GM12878 (cell line): Measurements from ENCODE around the gene CDK11B. TPM values are rescaled to one million over a fixed set of nuclear protein-coding genes. Genes with fewer than 3 reads are reported as not detected.
"Not testable (repeated sequence)": the region's sequence is repeated elsewhere in the genome, so short reads cannot be mapped to it uniquely, and the experiment has no call there.

Experiments
- ATAC-seq: fragments of 200-7000 bp; cut with Tn5 transposase; 3 replicates; pipeline ENCODE4 v1.9.1; 2020; ENCODE audit warnings: mild to moderate bottlenecking, moderate library complexity
- BruUV-seq: library from RNA; stranded (reverse); fragments of 400-500 nt; replicated peaks from 2 replicates; lab custom pipeline; 2021; lab: Mats Ljungman, UMichigan
- CTCF ChIA-PET: fragments of 300-600 bp; sonication (Branson Sonifier 250); formaldehyde crosslinking; extraction: SDS; loops from one replicate; lab custom pipeline; 2021; ENCODE audit warnings: inconsistent platforms; lab: Yijun Ruan, JAX
- POLR2A ChIA-PET: fragments of 350-600 bp; formaldehyde crosslinking; extraction: SDS; loops from one replicate; lab custom pipeline; 2021; ENCODE audit warnings: inconsistent platforms; lab: Charles Lee
- RAD21 ChIA-PET: fragments of 300-600 bp; sonication (Branson Sonifier 250); formaldehyde crosslinking; loops from one replicate; lab custom pipeline; 2023; ENCODE audit warnings: antibody characterized with exemption; ENCODE audit not compliant: unreplicated experiment; lab: Charles Lee
- SMC1A ChIA-PET: fragments of 300-600 bp; sonication (Branson Sonifier 250); formaldehyde crosslinking; loops from one replicate; lab custom pipeline; 2023; ENCODE audit not compliant: unreplicated experiment, uncharacterized antibody; lab: Charles Lee
- DNase-seq: peaks from one replicate; pipeline ENCODE4 v3.0.0-alpha.2; 2011; ENCODE audit warnings: low read depth, low spot score
- FAIRE-seq: peaks from 3 replicates; lab custom pipeline; 2011; peaks lifted over from hg19 to GRCh38; lab: Jason Lieb, UNC
- H2AFZ ChIP-seq: 2 replicates; pipeline ENCODE4 v1.6.0; 2011; ENCODE audit warnings: low read depth, low read length, control low read depth; ENCODE audit not compliant: control insufficient read depth
- H3K27ac ChIP-seq: 2 replicates; pipeline ENCODE4 v1.5.1; 2011; ENCODE audit warnings: control low read depth; ENCODE audit not compliant: control insufficient read depth, insufficient read depth
- H3K27me3 ChIP-seq, 2 experiments: replicated peaks in 1 of 2; 2 replicates each; pipeline versions ENCODE4 v1.6.0 to v1.6.1; 2011; ENCODE audit warnings: low read length in 1 of 2; ENCODE audit not compliant: control insufficient read depth in 2 of 2, insufficient read depth in 2 of 2
- H3K36me3 ChIP-seq, 2 experiments: 2 replicates each; pipeline ENCODE4 v1.5.1; 2011; ENCODE audit warnings: low read length in 1 of 2; ENCODE audit not compliant: control insufficient read depth in 2 of 2, insufficient read depth in 2 of 2
- H3K4me1 ChIP-seq: 2 replicates; pipeline ENCODE4 v1.6.1; 2011; ENCODE audit warnings: mild to moderate bottlenecking, low read length, moderate library complexity, mixed read lengths; ENCODE audit not compliant: control insufficient read depth, insufficient read depth
- H3K4me2 ChIP-seq: 2 replicates; pipeline ENCODE4 v1.6.0; 2011; ENCODE audit warnings: control low read depth; ENCODE audit not compliant: control insufficient read depth, insufficient read depth
- H3K4me3 ChIP-seq: fragments of 200-600 bp; sonication (generic); 2 replicates; pipeline ENCODE4 v1.5.1; 2016
- H3K79me2 ChIP-seq: 2 replicates; pipeline ENCODE4 v1.6.0; 2011; ENCODE audit warnings: low read length; ENCODE audit not compliant: control insufficient read depth, insufficient read depth
- H3K9ac ChIP-seq: 2 replicates; pipeline ENCODE4 v1.8.0; 2011; ENCODE audit warnings: low read length, control low read depth, mixed read lengths; ENCODE audit not compliant: control insufficient read depth, insufficient read depth
- H3K9me3 ChIP-seq: replicated peaks from 3 replicates; pipeline ENCODE4 v1.5.1; 2011; ENCODE audit warnings: mild to moderate bottlenecking, low read length; ENCODE audit not compliant: control insufficient read depth, insufficient read depth
- H4K20me1 ChIP-seq: 2 replicates; pipeline ENCODE4 v1.6.0; 2011; ENCODE audit not compliant: control insufficient read depth, insufficient read depth
- CHD2 ChIP-seq: IDR thresholded peaks from 2 replicates; pipeline ENCODE4 v1.6.1; 2011; ENCODE audit warnings: low read depth, low read length, improper control_type of control experiment, borderline replicate concordance
- EZH2 ChIP-seq: IDR thresholded peaks from 2 replicates; pipeline ENCODE4 v1.6.1; 2012; ENCODE audit warnings: low read depth, mild to moderate bottlenecking, control low read depth, inconsistent platforms, low read length, borderline replicate concordance; ENCODE audit not compliant: control insufficient read depth
- JUND ChIP-seq: IDR thresholded peaks from 2 replicates; pipeline ENCODE4 v1.6.1; 2012; ENCODE audit warnings: low read depth, mild to moderate bottlenecking, low read length, improper control_type of control experiment, moderate library complexity
- MTA2 ChIP-seq: fragments of 450-650 bp; IDR thresholded peaks from 2 replicates; pipeline ENCODE4 v1.6.1; 2016; ENCODE audit warnings: low read depth, mild to moderate bottlenecking, moderate library complexity
- TCF7 ChIP-seq: IDR thresholded peaks from 2 replicates; pipeline ENCODE4 v1.6.1; 2014; ENCODE audit warnings: antibody characterized with exemption, borderline replicate concordance
- WGBS: methylation state at CpG from one replicate; pipeline ENCODE4 v1.1.6; 2016; ENCODE audit warnings: low lambda C conversion rate; ENCODE audit not compliant: insufficient replicate concordance, insufficient coverage; ENCODE audit errors: missing lambda C conversion rate; 5-methylcytosine and 5-hydroxymethylcytosine counted together
- in situ Hi-C: fragments of 300-500 bp; cut with MboI; formaldehyde crosslinking; loops from 9 replicates; pipeline ENCODE4 v1.14.3; 2018; ENCODE audit warnings: mixed read lengths
- intact Hi-C: fragments of 100-400 bp; cut with micrococcal nuclease; formaldehyde crosslinking; loops from one replicate; pipeline ENCODE4 v1.14.2; 2022; ENCODE audit not compliant: unreplicated experiment
- polyA plus RNA-seq, 11 experiments: library from polyadenylated mRNA; depleted of rRNA in 4 of 11; unstranded in 6 of 11; stranded (reverse) in 5 of 11; fragments of >200 nt; fragmentation: Nextera tagmentation in 4 of 11; fragmentation: Illumina TruSeq in 1 of 11; extraction: Ambion mirVana in 4 of 11; extraction: Trizol in 1 of 11; gene quantifications; 1 replicate in 1 of 11; 2 replicates in 10 of 11; pipeline versions ENCODE4 v1.2.1 to v1.2.3, GENCODE V29; 2011 to 2016; ENCODE audit warnings: inconsistent platforms in 2 of 11, missing spikeins in 2 of 11, low read depth in 1 of 11
- total RNA-seq, 4 experiments: library from RNA; depleted of rRNA in 3 of 4; stranded (reverse); fragments of >200 nt in 3 of 4; fragmentation: Illumina TruSeq in 1 of 4; extraction: Trizol in 1 of 4; gene quantifications; 2 replicates each; pipeline versions ENCODE4 v1.2.1 to v1.2.3, GENCODE V29; 2013 to 2021
- TF ChIP-seq, protein P1 (sequence below): IDR thresholded peaks from 2 replicates; pipeline ENCODE4 v1.6.1; 2012; ENCODE audit warnings: improper control_type of control experiment, low read depth, low read length; ENCODE audit not compliant: insufficient replicate concordance
- TF ChIP-seq, protein P2 (sequence below): fragments of 450-650 bp; IDR thresholded peaks from 2 replicates; pipeline ENCODE4 v1.6.1; 2014; ENCODE audit warnings: mild to moderate bottlenecking

The CDK11B gene
- total and polyA plus RNA-seq, 10 of the 15 experiments (the other 5 are each of a cell fraction or from before 2014, with no cell fraction given) = 3.2 to 30.9 (median 18.0) TPM

GRCh38 chr1:1677718-1678580 is 19.1 kb upstream of the CDK11B start (continued):
- TF ChIP-seq MTA2 (peak; percentile 84), JUND (no peak), CHD2 (peak; percentile 83), TCF7 (no peak), EZH2 (no peak)
- TF ChIP-seq, protein P1, sequence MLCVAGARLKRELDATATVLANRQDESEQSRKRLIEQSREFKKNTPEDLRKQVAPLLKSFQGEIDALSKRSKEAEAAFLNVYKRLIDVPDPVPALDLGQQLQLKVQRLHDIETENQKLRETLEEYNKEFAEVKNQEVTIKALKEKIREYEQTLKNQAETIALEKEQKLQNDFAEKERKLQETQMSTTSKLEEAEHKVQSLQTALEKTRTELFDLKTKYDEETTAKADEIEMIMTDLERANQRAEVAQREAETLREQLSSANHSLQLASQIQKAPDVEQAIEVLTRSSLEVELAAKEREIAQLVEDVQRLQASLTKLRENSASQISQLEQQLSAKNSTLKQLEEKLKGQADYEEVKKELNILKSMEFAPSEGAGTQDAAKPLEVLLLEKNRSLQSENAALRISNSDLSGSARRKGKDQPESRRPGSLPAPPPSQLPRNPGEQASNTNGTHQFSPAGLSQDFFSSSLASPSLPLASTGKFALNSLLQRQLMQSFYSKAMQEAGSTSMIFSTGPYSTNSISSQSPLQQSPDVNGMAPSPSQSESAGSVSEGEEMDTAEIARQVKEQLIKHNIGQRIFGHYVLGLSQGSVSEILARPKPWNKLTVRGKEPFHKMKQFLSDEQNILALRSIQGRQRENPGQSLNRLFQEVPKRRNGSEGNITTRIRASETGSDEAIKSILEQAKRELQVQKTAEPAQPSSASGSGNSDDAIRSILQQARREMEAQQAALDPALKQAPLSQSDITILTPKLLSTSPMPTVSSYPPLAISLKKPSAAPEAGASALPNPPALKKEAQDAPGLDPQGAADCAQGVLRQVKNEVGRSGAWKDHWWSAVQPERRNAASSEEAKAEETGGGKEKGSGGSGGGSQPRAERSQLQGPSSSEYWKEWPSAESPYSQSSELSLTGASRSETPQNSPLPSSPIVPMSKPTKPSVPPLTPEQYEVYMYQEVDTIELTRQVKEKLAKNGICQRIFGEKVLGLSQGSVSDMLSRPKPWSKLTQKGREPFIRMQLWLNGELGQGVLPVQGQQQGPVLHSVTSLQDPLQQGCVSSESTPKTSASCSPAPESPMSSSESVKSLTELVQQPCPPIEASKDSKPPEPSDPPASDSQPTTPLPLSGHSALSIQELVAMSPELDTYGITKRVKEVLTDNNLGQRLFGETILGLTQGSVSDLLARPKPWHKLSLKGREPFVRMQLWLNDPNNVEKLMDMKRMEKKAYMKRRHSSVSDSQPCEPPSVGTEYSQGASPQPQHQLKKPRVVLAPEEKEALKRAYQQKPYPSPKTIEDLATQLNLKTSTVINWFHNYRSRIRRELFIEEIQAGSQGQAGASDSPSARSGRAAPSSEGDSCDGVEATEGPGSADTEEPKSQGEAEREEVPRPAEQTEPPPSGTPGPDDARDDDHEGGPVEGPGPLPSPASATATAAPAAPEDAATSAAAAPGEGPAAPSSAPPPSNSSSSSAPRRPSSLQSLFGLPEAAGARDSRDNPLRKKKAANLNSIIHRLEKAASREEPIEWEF = peak; percentile 61
- TF ChIP-seq, protein P2, sequence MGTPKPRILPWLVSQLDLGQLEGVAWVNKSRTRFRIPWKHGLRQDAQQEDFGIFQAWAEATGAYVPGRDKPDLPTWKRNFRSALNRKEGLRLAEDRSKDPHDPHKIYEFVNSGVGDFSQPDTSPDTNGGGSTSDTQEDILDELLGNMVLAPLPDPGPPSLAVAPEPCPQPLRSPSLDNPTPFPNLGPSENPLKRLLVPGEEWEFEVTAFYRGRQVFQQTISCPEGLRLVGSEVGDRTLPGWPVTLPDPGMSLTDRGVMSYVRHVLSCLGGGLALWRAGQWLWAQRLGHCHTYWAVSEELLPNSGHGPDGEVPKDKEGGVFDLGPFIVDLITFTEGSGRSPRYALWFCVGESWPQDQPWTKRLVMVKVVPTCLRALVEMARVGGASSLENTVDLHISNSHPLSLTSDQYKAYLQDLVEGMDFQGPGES = no peak

DNA sequence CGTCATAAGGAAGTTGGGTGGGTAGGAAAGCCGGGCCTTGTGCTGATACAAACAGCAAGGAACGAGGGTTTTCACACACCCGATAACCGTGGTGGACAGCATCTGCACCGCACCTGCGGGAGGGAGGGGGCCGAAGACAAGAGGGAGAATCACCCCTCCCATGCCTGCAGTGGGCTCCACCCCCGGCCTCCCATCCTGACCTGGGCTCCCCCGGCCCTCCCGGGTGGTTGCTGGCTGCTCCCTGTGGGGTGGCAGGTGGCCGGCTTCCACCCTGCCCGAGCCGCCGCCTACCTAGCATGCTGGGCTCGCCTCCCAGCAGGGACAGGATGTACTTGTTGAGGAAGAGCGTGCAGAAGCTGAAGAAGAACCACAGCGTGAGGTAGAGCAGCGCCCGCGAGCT is 17.3 kb upstream of the CDK11B start:
- BruUV-seq, H3K9ac ChIP-seq, H4K20me1 ChIP-seq, H3K4me2 ChIP-seq, SMC1A ChIA-PET, in situ Hi-C loops, H3K36me3 ChIP-seq, H2AFZ ChIP-seq, DNase-seq, H3K9me3 ChIP-seq, CTCF ChIA-PET, POLR2A ChIA-PET, H3K27me3 ChIP-seq, H3K4me3 ChIP-seq, intact Hi-C loops, FAIRE-seq, ATAC-seq, RAD21 ChIA-PET, H3K27ac ChIP-seq: not testable (repeated sequence)
- peaks cover 11% of the 10 kb centered on the region for H3K79me2 ChIP-seq
- H3K4me1 ChIP-seq = peaks cover 24% of the 10 kb centered on the region
- no CpG with 5 or more reads among the region's 21 CpGs for WGBS

GRCh38 chr1:1675218-1675617 is 16.4 kb upstream of the CDK11B start:
- in situ Hi-C loops, POLR2A ChIA-PET, H3K9ac ChIP-seq, H3K4me2 ChIP-seq, H3K36me3 ChIP-seq, H2AFZ ChIP-seq, DNase-seq, H3K27ac ChIP-seq, H4K20me1 ChIP-seq, RAD21 ChIA-PET, CTCF ChIA-PET, SMC1A ChIA-PET, H3K4me3 ChIP-seq, H3K9me3 ChIP-seq, intact Hi-C loops, H3K27me3 ChIP-seq, BruUV-seq, H3K79me2 ChIP-seq: not testable (repeated sequence)
- peaks cover 24% of the 10 kb centered on the region for H3K4me1 ChIP-seq
- FAIRE-seq = peak; percentile 95
- peak; percentile 32 for ATAC-seq
- no CpG with 5 or more reads among the region's 18 CpGs for WGBS
